HepG2 (cell line): Measurements from ENCODE around the gene ZNF121. TPM values are rescaled to one million over a fixed set of nuclear protein-coding genes. Genes with fewer than 3 reads are reported as not detected.

Experiments
- CERS6 ChIP-seq: sonication (generic); formaldehyde crosslinking; IDR thresholded peaks from 2 replicates; pipeline ENCODE4 v1.5.0; 2020; ENCODE audit warnings: missing genetic modification reagents
- NR2C2 ChIP-seq: sonication (generic); formaldehyde crosslinking; IDR thresholded peaks from 2 replicates; pipeline ENCODE4 v1.4.0; 2020; ENCODE audit warnings: missing genetic modification reagents, mild to moderate bottlenecking, moderate library complexity, borderline replicate concordance
- STAT5B ChIP-seq: sonication (generic); formaldehyde crosslinking; IDR thresholded peaks from 2 replicates; pipeline ENCODE4 v1.4.0; 2020; ENCODE audit warnings: missing genetic modification reagents
- ZNF407 ChIP-seq: sonication (generic); formaldehyde crosslinking; IDR thresholded peaks from one replicate; pipeline ENCODE4 v1.5.1; 2020; ENCODE audit warnings: mild to moderate bottlenecking, missing genetic modification reagents; ENCODE audit errors: not compliant biosample characterization
- ZSCAN12 ChIP-seq: sonication (generic); formaldehyde crosslinking; IDR thresholded peaks from 2 replicates; pipeline ENCODE4 v1.9.0; 2021; ENCODE audit warnings: mild to moderate bottlenecking, missing genetic modification reagents
- polyA plus RNA-seq, 8 experiments: library from polyadenylated mRNA; depleted of rRNA in 3 of 8; stranded (reverse) in 7 of 8; unstranded in 1 of 8; fragments of >200 nt; fragmentation: Illumina TruSeq in 4 of 8; extraction: Trizol in 4 of 8; gene quantifications; 2 replicates each; pipeline versions ENCODE4 v1.2.1 to v1.2.3, GENCODE V29; 2011 to 2016; ENCODE audit warnings: low read depth in 4 of 8, missing spikeins in 1 of 8, mixed read lengths in 1 of 8; ENCODE audit not compliant: insufficient read depth in 1 of 8
- total RNA-seq, 5 experiments: library from RNA; depleted of rRNA; stranded (reverse); fragments of >200 nt; fragmentation: Illumina TruSeq; extraction: Trizol; gene quantifications; 2 replicates each; pipeline ENCODE4 v1.2.3, GENCODE V29; 2016; ENCODE audit warnings: low read depth in 1 of 5
- TF ChIP-seq, protein P1 (sequence below), 2 experiments: sonication (generic) in 1 of 2; formaldehyde crosslinking in 1 of 2; IDR thresholded peaks; 2 replicates each; pipeline versions ENCODE4 v1.4.0 to v1.6.1; 2016 to 2020; ENCODE audit warnings: borderline replicate concordance in 1 of 2, low read depth in 1 of 2, mild to moderate bottlenecking in 1 of 2, missing genetic modification reagents in 1 of 2
- TF ChIP-seq, protein P2 (sequence below): sonication (generic); formaldehyde crosslinking; IDR thresholded peaks from 2 replicates; pipeline ENCODE4 v1.5.1; 2020; ENCODE audit warnings: mild to moderate bottlenecking, missing genetic modification reagents
- TF ChIP-seq, protein P3 (sequence below): IDR thresholded peaks from 2 replicates; pipeline ENCODE4 v1.6.1; 2018; ENCODE audit warnings: missing genetic modification reagents

ZNF121 gene
- total and polyA plus RNA-seq, 2 of the 13 experiments (the other 11 are each of a cell fraction or from before 2014, with no cell fraction given), result 7.8 to 56.3 TPM

DNA sequence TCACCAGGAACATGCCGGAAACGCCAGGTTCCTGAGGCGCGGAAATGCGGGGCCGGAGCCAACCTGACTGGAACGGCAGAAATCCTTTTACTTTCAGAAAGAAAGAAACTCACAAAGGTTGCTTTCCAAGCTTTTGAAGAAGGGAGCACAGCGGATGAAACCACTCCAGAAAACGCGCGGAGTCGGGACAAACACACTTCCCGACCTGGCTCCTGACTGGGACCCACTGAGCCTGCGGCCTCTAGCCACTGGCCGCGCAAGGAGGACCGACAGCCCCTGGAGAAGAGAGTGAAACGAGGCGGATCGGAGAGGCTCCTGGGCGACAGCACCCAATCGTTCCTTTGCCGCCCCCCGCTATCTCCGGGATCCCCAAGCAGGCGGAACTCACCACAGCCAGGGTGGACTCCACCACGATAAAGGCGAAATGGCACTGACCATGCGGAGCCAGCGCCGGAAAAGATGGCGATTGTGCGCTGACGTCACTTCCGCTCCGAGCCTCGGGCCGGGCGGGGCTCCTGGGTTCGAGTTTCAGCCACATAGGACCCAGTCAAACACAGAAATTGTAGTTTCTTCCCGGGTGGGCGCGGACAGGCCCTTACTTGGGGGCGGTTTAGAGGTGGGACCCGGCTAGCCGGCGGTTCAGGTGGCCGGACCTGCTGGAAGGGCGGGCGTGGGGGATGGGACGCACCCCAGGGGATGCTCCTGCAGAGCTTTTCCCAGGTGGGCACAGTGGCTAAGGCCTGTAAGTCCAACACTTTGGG lies at the start of gene ZNF121 (continued):
- TF ChIP-seq, protein P1, sequence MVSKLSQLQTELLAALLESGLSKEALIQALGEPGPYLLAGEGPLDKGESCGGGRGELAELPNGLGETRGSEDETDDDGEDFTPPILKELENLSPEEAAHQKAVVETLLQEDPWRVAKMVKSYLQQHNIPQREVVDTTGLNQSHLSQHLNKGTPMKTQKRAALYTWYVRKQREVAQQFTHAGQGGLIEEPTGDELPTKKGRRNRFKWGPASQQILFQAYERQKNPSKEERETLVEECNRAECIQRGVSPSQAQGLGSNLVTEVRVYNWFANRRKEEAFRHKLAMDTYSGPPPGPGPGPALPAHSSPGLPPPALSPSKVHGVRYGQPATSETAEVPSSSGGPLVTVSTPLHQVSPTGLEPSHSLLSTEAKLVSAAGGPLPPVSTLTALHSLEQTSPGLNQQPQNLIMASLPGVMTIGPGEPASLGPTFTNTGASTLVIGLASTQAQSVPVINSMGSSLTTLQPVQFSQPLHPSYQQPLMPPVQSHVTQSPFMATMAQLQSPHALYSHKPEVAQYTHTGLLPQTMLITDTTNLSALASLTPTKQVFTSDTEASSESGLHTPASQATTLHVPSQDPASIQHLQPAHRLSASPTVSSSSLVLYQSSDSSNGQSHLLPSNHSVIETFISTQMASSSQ (IDR thresholded peaks at IDR 0.05; ENCODE audit: low read depth), result no peak
- TF ChIP-seq, protein P1 (CRISPR knock-in tag; IDR thresholded peaks at IDR 0.05; ENCODE audit: borderline replicate concordance), result peak; percentile 42; the same call in 1 of the 2 replicates
- TF ChIP-seq, protein P2, sequence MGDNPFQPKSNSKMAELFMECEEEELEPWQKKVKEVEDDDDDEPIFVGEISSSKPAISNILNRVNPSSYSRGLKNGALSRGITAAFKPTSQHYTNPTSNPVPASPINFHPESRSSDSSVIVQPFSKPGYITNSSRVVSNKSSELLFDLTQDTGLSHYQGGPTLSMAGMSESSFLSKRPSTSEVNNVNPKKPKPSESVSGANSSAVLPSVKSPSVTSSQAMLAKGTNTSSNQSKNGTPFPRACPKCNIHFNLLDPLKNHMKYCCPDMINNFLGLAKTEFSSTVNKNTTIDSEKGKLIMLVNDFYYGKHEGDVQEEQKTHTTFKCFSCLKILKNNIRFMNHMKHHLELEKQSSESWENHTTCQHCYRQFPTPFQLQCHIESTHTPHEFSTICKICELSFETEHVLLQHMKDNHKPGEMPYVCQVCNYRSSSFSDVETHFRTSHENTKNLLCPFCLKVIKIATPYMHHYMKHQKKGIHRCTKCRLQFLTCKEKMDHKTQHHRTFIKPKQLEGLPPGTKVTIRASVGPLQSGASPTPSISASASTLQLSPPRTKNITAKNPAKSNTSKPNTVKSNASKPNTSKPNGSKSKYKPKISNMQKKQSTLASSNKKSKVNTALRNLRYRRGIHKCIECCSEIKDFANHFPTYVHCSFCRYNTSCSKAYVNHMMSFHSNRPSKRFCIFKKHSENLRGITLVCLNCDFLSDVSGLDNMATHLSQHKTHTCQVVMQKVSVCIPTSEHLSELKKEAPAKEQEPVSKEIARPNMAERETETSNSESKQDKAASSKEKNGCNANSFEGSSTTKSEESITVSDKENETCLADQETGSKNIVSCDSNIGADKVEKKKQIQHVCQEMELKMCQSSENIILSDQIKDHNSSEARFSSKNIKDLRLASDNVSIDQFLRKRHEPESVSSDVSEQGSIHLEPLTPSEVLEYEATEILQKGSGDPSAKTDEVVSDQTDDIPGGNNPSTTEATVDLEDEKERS (CRISPR knock-in tag), result peak; percentile 72; the same call in 1 of the 2 replicates
- 0 out of 2 replicates have a peak, but pooled peaks have one; percentile 30 for TF ChIP-seq CERS6 (CRISPR knock-in tag)
- peak; percentile 57; the same call in 1 of the 2 replicates for TF ChIP-seq NR2C2 (CRISPR knock-in tag)
- TF ChIP-seq STAT5B, result no peak
- 0 out of 2 replicates have a peak, but pooled peaks have one; percentile 20 for TF ChIP-seq ZSCAN12 (CRISPR knock-in tag)
- TF ChIP-seq ZNF407 (CRISPR knock-in tag), result peak; percentile 30
- TF ChIP-seq, protein P3, sequence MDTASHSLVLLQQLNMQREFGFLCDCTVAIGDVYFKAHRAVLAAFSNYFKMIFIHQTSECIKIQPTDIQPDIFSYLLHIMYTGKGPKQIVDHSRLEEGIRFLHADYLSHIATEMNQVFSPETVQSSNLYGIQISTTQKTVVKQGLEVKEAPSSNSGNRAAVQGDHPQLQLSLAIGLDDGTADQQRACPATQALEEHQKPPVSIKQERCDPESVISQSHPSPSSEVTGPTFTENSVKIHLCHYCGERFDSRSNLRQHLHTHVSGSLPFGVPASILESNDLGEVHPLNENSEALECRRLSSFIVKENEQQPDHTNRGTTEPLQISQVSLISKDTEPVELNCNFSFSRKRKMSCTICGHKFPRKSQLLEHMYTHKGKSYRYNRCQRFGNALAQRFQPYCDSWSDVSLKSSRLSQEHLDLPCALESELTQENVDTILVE (CRISPR knock-in tag), result peak; percentile 71
